Left lung (tissue), 10 donors: Measurements from ENCODE around the gene NAT14. TPM values are rescaled to one million over a fixed set of nuclear protein-coding genes. Genes with fewer than 3 reads are reported as not detected.

ENCODE experiments used
- ATAC-seq: fragments of 200-7000 bp; cut with Tn5 transposase; one replicate; pipeline ENCODE4 v1.9.1; 2020; ENCODE audit warnings: moderate library complexity
- DNase-seq, 4 donors: peaks; one replicate each; pipeline ENCODE4 v3.0.0-alpha.2; 2013 to 2020
- H3K27ac ChIP-seq, 2 donors: fragments of 200-600 bp; sonication (generic) in 1 of 2; one replicate each; pipeline versions ENCODE4 v1.5.0 to v1.8.0; 2020 to 2021
- H3K27me3 ChIP-seq, 2 donors: fragments of 200-600 bp; sonication (generic) in 1 of 2; one replicate each; pipeline versions ENCODE4 v1.5.0 to v1.8.0; 2020 to 2021
- H3K36me3 ChIP-seq, 2 donors: fragments of 200-600 bp; sonication (generic) in 1 of 2; one replicate each; pipeline versions ENCODE4 v1.5.0 to v1.8.0; 2020 to 2021
- H3K4me1 ChIP-seq, 2 donors: fragments of 200-600 bp; one replicate each; pipeline ENCODE4 v1.8.0; 2021
- H3K4me3 ChIP-seq, 2 donors: fragments of 200-600 bp; sonication (generic) in 1 of 2; one replicate each; pipeline versions ENCODE4 v1.5.0 to v1.8.0; 2020 to 2021; ENCODE audit warnings: mild to moderate bottlenecking in 1 of 2
- H3K9me3 ChIP-seq, 2 donors: fragments of 200-600 bp; sonication (generic) in 1 of 2; one replicate each; pipeline versions ENCODE4 v1.5.0 to v1.8.0; 2020 to 2021
- CTCF ChIP-seq, 2 donors: fragments of 200-600 bp; sonication (generic) in 1 of 2; IDR thresholded peaks; one replicate each; pipeline versions ENCODE4 v1.5.0 to v1.8.0; 2021; ENCODE audit warnings: antibody characterized with exemption in 2 of 2
- intact Hi-C, 2 donors: fragments of 100-400 bp; cut with DNase I; formaldehyde crosslinking; loops; one replicate each; pipeline versions ENCODE4 v1.11.2 to v1.14.2; 2022
- polyA plus RNA-seq, 6 donors: library from polyadenylated mRNA; unstranded; fragments of 120-200 nt; gene quantifications; one replicate each; pipeline ENCODE4 v1.2.1, GENCODE V29; 2013; ENCODE audit not compliant: insufficient read length in 6 of 6
- total RNA-seq, 2 donors: library from RNA; stranded (reverse); fragmentation: NEBNext Ultra II Directional; extraction: Animal tissue kit (Norgen Biotek cat#: 25700); gene quantifications; one replicate each; pipeline ENCODE4 v1.2.1, GENCODE V29; 2021
- donor health status: DM: no; HTN: yes; CAD: no.
- donor health status: DM: no; HTN: no; CAD: no.

NAT14 gene
- total and polyA plus RNA-seq, 8 donors, result 22.9 to 46.6 (median 38.2) TPM

GRCh38 chr19:55467236-55468053 lies 17.5 kb upstream of the NAT14 start:
- intact Hi-C loops, result no loop called here
- H3K27ac ChIP-seq, result no peak overlapping the region
- no peaks in the 10 kb centered on the region for H3K9me3 ChIP-seq
- peak; percentile 91 for ATAC-seq
- no peaks in the 10 kb centered on the region for H3K36me3 ChIP-seq
- H3K4me3 ChIP-seq, result no peak overlapping the region
- no peaks in the 10 kb centered on the region for H3K27me3 ChIP-seq
- peak; percentile 98 to 100 for TF ChIP-seq CTCF (IDR thresholded peaks at IDR 0.05)
- H3K4me1 ChIP-seq, result peaks cover 0 to 10% of the 10 kb centered on the region in 2 donors
- peak in 2 of 4 donors; percentile 62 to 96 for DNase-seq

- DNase-seq (no peak), ATAC-seq (peak; percentile 10)
- Histone ChIP-seq H3K4me3 (no peak overlapping the region), H3K9me3 (no peaks in the 10 kb centered on the region), H3K4me1 (peaks cover 0 to 8% of the 10 kb centered on the region in 2 donors), H3K27ac (no peak overlapping the region), H3K36me3 (no peaks in the 10 kb centered on the region), H3K27me3 (no peaks in the 10 kb centered on the region)
- intact Hi-C loops, result no loop called here
- TF ChIP-seq CTCF (IDR thresholded peaks at IDR 0.05), result no peak
These were observed 17.0 kb upstream of the NAT14 start for GRCh38 chr19:55468054-55468393.

GRCh38 chr19:55471266-55471665 lies 13.7 kb upstream of the NAT14 start:
- no peak overlapping the region for H3K27ac ChIP-seq
- DNase-seq, result no peak
- no peaks in the 10 kb centered on the region for H3K36me3 ChIP-seq
- H3K9me3 ChIP-seq, result no peaks in the 10 kb centered on the region
- no peaks in the 10 kb centered on the region for H3K27me3 ChIP-seq
- intact Hi-C loops, result no loop called here
- no peak for ATAC-seq
- no peak overlapping the region for H3K4me3 ChIP-seq
- no peak for TF ChIP-seq CTCF (IDR thresholded peaks at IDR 0.05)
- peaks cover 0 to 15% of the 10 kb centered on the region in 2 donors for H3K4me1 ChIP-seq

GRCh38 chr19:55472463-55472862 lies 12.5 kb upstream of the NAT14 start:
- intact Hi-C loops, result no loop called here
- Histone ChIP-seq H3K4me3 (no peak overlapping the region), H3K27me3 (no peaks in the 10 kb centered on the region), H3K36me3 (no peaks in the 10 kb centered on the region), H3K9me3 (no peaks in the 10 kb centered on the region), H3K27ac (no peak overlapping the region), H3K4me1 (peaks cover 0 to 19% of the 10 kb centered on the region in 2 donors)
- no peak for TF ChIP-seq CTCF (IDR thresholded peaks at IDR 0.05)
- DNase-seq, result peak in 1 of 4 donors; percentile 62
- ATAC-seq, result peak; percentile 28

- Histone ChIP-seq H3K4me1 (peaks cover 4 to 18% of the 10 kb centered on the region in 2 donors), H3K4me3 (no peak overlapping the region), H3K27ac (no peak overlapping the region), H3K36me3 (no peaks in the 10 kb centered on the region), H3K27me3 (no peaks in the 10 kb centered on the region), H3K9me3 (no peaks in the 10 kb centered on the region)
- intact Hi-C loops, result no loop called here
- ATAC-seq, result no peak
- no peak for TF ChIP-seq CTCF (IDR thresholded peaks at IDR 0.05)
- peak in 1 of 4 donors; percentile 40 for DNase-seq
These were observed 11.6 kb upstream of the NAT14 start for GRCh38 chr19:55473225-55474012.
